ENCODE measurements around the gene SLC35F3. TPM values are rescaled to one million over a fixed set of nuclear protein-coding genes. Genes with fewer than 3 reads are reported as not detected.
A peak's percentile ranks its signal among the peaks of the same experiment; 100 is the strongest.

SLC35F3 gene
- total RNA-seq, 2 experiments from 2014 or later, result 7.5 to 8.1 TPM

DNA sequence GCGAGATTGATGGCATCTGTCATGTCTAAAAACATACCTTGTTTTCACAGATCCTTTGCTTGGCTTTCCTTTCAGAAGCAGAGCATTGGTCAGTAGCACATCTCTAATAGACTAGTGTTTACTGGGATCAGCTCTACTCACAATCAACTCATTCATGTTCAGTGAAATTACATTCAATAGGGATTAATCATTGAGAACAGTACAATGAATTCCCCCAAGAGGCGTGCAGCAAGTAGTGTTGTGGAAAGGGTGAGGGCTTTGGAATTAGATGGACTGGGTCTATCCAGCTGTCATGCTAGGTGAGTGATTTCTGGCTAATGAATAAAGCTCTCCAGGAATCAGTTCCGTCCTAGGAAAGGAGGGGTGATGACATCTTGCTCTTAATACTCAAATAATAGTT lies 313.6 kb downstream of the SLC35F3 start:
- H3K4me1 Mint-ChIP-seq, result peaks cover 24% of the 10 kb centered on the region
- DNase-seq, result no peak
- no peaks in the 10 kb centered on the region for H3K9me3 Mint-ChIP-seq
- peaks cover 25% of the 10 kb centered on the region for H3K27me3 Mint-ChIP-seq
- peaks cover 9% of the 10 kb centered on the region for H3K36me3 Mint-ChIP-seq
- peak overlapping the region; percentile 38 for H3K4me3 Mint-ChIP-seq
- peak overlapping the region; percentile 74 for H3K27ac Mint-ChIP-seq

DNA sequence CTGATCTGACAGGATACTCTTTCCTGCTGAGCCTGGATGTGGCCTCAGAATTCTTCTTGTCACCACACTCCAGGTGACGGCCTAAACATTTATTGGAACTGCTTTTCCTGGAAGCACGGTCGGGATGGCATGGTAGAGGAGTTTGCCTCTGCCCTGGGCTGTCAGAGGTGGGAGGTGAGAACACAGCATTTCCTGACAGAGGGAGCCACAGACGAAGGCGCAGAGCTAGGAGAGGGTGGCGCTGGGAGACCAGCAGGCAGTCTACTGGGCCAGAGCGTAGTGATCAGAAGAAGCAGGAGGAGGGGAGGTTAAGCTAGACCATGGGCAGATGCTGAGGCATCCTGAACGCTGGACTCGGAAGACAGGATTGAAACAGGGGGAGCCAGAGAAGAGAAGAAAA lies 315.2 kb downstream of the SLC35F3 start:
- H3K27me3 Mint-ChIP-seq, result peaks cover 16% of the 10 kb centered on the region
- no peak for DNase-seq
- no peaks in the 10 kb centered on the region for H3K9me3 Mint-ChIP-seq
- peaks cover 16% of the 10 kb centered on the region for H3K4me1 Mint-ChIP-seq
- no peak overlapping the region for H3K27ac Mint-ChIP-seq
- H3K36me3 Mint-ChIP-seq, result peaks cover 9% of the 10 kb centered on the region
- no peak overlapping the region for H3K4me3 Mint-ChIP-seq

DNA sequence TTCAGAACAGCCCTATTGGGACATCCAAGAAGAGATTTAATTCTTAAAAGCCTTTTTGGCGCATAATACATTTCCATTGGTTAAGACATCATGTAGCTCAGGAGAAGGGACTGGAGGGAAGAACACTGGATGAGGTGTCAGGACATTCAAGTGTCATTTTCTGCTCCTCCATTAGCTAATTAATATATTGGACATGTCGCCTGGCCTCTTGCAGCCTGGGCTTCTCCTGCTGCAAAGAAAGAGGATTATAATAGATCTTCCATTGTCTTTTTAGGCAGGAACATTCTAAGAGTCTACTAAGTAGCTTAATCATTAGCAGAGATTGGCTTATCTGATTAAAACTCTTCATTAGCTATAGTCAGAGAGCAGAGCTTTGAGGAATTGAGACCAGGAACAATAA lies 317.1 kb downstream of the SLC35F3 start:
- Mint-ChIP-seq H3K4me1 (peaks cover 11% of the 10 kb centered on the region), H3K27me3 (peaks cover 8% of the 10 kb centered on the region), H3K36me3 (peaks cover 4% of the 10 kb centered on the region), H3K27ac (no peak overlapping the region), H3K4me3 (no peak overlapping the region), H3K9me3 (no peaks in the 10 kb centered on the region)
- no peak for DNase-seq

DNA sequence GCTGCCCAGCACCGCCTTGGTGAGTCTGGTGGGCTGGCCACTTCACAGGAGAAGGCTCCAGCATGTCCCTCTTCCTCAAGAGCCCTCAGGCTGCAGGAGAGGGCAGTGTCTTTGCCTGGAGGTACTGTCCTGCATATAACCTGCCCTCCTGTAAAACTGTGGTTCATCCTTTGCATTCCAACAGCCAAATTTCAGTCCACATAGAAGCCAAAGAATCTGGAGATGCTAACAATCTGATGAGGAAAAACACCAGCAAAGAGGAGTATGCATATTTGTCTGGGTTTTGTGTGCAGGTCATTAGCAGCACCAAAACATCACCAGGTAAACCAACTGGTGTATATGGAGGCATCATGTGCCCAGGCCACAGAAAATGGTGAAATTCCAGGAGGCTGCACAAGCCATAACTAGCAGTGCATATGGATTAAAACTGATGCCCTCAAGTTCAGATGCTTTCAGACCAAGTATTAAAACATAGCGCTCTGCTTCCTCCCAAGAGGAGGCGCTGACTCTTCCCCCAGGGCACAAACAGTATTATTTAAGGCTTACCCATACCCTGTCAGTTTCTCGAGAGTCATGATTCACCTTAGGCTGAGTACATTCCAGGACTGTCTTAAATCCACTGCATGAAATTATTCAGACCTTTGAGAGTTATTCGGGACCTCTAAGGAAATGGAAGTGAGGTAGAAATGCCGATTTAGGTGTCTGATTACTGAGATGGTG lies 318.2 kb downstream of the SLC35F3 start:
- peaks cover 6% of the 10 kb centered on the region for H3K4me1 Mint-ChIP-seq
- H3K27ac Mint-ChIP-seq, result no peak overlapping the region
- H3K36me3 Mint-ChIP-seq, result peaks cover 2% of the 10 kb centered on the region
- peaks cover 6% of the 10 kb centered on the region for H3K27me3 Mint-ChIP-seq
- H3K9me3 Mint-ChIP-seq, result no peaks in the 10 kb centered on the region
- no peak overlapping the region for H3K4me3 Mint-ChIP-seq
- DNase-seq, result no peak

DNA sequence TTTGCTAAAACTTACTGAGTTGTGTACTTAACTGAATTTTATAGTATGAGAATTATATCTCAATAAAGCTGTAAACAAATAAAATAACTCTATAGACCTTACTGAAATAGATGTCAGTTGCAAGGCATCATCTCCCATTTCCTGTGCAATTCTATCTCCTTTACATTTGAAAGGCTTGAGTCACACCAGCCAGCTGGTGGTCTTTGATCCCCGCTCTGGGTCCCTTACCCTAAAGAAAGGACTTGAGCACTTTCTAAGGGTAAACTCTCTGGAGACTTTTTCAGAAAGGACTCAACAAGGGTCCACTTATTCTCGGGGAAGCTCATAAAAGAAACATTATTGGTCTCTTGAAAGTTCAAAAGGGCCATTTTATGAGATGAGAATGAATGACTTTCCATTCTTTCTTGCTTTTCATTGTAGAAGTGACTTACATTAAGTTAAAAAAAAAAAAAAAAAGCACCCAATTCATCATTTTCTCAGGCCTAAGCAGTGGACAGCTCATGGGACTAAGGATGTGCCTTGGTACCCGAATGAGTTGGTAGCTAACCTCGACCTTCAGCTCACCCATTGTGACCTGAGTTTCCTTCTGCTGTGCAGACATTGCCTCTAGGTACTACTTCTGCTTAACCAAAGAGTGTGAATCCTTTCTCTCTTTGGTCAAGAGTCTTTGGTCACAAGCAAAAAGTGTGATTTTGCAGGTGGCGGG lies 321.8 kb downstream of the SLC35F3 start:
- Mint-ChIP-seq H3K4me1 (peaks cover 17% of the 10 kb centered on the region), H3K27ac (no peak overlapping the region), H3K27me3 (peaks cover 31% of the 10 kb centered on the region), H3K36me3 (peaks cover 3% of the 10 kb centered on the region), H3K4me3 (no peak overlapping the region), H3K9me3 (no peaks in the 10 kb centered on the region)
- DNase-seq, result no peak

DNA sequence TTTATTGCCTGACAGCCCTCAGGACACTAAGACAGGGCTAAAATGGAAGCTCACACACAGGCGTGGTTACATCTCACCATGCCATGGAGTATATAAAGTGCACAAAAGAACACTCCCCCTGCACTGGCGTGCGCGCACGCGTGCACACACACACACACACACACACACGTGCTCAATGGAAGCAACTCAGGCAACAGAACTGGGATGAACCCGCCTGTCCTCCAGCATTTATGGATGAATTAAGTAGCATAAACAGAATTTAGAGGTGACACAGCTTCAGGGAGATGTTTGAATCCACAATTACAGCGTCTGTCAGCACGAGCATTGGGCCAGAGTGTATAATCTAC lies 322.3 kb downstream of the SLC35F3 start:
- DNase-seq, result no peak
- Mint-ChIP-seq H3K27ac (no peak overlapping the region), H3K9me3 (no peaks in the 10 kb centered on the region), H3K27me3 (peaks cover 34% of the 10 kb centered on the region), H3K4me3 (no peak overlapping the region), H3K36me3 (peaks cover 3% of the 10 kb centered on the region), H3K4me1 (peaks cover 19% of the 10 kb centered on the region)

DNA sequence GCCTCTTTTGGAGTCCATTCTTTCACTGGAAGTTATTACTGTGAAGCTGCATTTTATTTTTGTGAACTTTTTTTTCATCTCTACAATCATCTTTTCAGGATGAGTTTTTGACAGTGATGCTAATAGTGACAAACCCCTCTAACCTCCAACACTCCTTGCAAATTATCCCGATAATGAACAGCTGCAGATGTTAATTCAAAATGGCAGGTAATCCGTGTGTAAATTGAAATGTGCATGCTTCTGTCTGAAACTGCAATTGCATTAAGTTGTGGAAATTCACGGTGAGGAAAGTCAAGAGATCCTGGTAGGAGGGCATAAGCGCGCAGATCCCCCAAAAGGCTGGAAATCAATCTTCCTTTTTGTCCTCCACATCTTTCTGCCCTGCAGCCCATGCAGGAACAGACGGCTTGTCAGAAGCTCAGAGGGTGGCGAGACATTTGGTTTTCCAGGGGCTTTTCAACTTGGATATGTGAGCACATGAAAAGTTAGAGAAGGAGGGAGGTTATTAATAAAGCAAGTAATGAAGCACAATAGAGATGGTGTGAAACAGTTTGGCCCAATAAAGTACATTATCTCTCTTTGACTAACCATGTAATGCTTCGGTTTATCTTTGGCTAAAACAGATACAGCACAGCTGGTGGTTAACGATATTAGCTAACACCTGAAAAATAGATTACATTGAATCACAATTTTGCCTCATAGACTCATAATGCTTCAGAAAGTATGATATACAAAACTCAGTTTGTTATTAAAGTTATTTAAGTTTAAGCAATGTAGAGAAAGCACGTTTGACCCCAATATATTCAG lies 325.3 kb downstream of the SLC35F3 start:
- Mint-ChIP-seq H3K9me3 (no peaks in the 10 kb centered on the region), H3K36me3 (peaks cover 5% of the 10 kb centered on the region), H3K27me3 (peaks cover 47% of the 10 kb centered on the region), H3K27ac (no peak overlapping the region), H3K4me3 (no peak overlapping the region), H3K4me1 (peaks cover 19% of the 10 kb centered on the region)
- DNase-seq, result no peak

DNA sequence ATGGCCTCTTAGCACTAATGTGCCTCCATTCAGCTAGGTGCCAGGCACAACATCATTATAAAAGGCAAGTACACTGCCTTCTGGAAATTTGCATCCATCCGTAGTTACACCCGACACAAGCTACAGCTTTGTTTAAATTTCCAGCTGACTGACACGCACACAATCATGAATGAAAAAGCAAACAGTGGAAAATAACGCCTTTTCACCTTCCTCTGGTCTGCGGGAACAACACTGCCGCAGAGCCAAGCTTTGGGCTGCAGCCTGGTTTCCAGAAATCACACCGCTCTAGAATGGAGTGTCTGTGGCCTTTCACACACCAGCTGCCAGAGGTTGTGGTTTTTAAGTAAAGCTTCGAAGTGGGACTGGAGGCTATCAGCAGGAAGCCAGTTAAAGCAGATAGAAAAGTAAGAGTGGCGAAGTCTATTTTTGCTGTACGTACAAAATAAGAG lies 326.0 kb downstream of the SLC35F3 start:
- peak; percentile 54 for DNase-seq
- Mint-ChIP-seq H3K27me3 (peaks cover 47% of the 10 kb centered on the region), H3K36me3 (peaks cover 5% of the 10 kb centered on the region), H3K4me1 (peaks cover 19% of the 10 kb centered on the region), H3K9me3 (no peaks in the 10 kb centered on the region), H3K4me3 (peak overlapping the region; percentile 50), H3K27ac (peak overlapping the region; percentile 82)

DNA sequence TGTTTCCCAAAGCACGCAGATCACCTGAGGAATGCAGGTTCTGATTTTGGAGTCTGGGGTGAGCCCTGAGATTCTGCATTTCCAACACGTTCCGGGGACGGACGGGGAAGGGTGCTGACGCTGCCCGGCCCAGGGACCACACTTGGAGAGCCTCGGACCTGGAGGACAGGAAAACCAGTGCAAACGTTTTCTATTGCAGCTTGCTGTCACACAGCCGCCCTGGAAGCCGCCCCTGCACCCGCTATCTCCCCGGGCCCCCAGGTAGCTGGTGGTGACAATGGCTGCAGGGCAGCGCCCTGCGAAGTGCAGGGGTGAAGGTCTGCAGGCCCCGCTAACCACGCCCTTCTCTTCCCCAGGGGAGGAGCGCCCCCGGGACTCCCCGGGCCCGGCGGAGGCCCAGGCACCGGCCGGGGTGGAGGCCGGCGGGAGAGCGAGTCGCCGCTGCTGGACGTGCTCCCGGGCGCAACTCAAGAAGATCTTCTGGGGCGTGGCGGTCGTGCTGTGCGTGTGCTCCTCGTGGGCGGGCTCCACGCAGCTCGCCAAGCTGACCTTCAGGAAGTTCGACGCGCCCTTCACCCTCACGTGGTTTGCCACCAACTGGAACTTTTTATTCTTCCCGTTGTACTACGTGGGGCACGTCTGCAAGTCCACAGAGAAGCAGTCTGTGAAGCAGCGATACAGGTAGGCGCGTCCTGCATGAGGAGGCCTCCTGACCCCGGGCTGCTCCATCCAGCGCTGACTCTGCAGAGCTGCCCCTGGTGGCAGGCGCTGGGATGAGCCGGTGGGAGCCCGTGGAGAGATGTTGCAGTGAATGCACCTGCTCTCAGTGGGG lies 326.8 kb downstream of the SLC35F3 start:
- peaks cover 47% of the 10 kb centered on the region for H3K27me3 Mint-ChIP-seq
- no peaks in the 10 kb centered on the region for H3K9me3 Mint-ChIP-seq
- DNase-seq, result peak; percentile 35
- H3K36me3 Mint-ChIP-seq, result peaks cover 5% of the 10 kb centered on the region
- H3K27ac Mint-ChIP-seq, result no peak overlapping the region
- peak overlapping the region; percentile 44 for H3K4me3 Mint-ChIP-seq
- peaks cover 17% of the 10 kb centered on the region for H3K4me1 Mint-ChIP-seq

DNA sequence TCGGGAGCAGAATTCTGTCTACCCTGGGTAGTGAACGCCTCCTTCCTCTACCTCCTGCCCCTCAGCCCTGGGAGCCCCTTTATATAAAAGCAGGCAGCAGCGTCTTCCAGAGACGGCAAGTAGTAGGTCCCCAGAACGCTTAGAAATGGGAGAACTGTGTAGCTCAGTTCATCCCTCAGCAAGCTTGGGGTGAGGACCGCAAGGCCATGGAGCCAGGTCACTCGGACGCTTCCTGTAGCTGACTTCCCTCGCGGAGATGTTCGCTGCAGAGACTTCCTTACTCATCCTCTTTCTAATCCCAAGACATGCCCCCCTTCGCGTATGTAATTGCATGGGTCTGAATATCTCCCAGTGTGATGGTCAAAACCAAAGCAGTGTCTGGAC lies 327.4 kb downstream of the SLC35F3 start:
- peaks cover 5% of the 10 kb centered on the region for H3K36me3 Mint-ChIP-seq
- peak overlapping the region; percentile 44 for H3K4me3 Mint-ChIP-seq
- peaks cover 42% of the 10 kb centered on the region for H3K27me3 Mint-ChIP-seq
- no peak for DNase-seq
- H3K9me3 Mint-ChIP-seq, result no peaks in the 10 kb centered on the region
- peaks cover 17% of the 10 kb centered on the region for H3K4me1 Mint-ChIP-seq
- H3K27ac Mint-ChIP-seq, result no peak overlapping the region

DNA sequence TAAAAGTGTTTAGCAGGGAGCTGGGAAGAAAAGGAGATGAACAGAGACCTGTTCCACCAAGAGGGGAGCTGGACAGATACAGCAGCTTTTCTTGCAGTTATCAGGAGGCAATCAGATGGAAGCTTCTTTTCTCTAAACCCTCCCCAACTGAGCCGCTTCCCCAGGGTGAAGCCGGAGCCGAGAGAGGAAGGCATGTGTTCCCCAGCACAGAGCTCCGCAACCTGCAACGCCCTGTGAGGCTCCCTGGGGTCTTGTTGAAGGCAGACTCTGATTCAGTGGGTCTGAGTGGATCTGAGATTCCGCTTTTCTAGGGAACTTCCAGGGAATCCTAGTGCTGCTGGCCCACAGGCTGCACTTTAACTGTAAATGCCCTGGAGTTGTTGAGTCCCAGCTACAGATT lies 329.7 kb downstream of the SLC35F3 start:
- H3K36me3 Mint-ChIP-seq, result peaks cover 5% of the 10 kb centered on the region
- peaks cover 33% of the 10 kb centered on the region for H3K27me3 Mint-ChIP-seq
- peaks cover 27% of the 10 kb centered on the region for H3K4me1 Mint-ChIP-seq
- H3K27ac Mint-ChIP-seq, result no peak overlapping the region
- no peak overlapping the region for H3K4me3 Mint-ChIP-seq
- DNase-seq, result no peak
- no peaks in the 10 kb centered on the region for H3K9me3 Mint-ChIP-seq

DNA sequence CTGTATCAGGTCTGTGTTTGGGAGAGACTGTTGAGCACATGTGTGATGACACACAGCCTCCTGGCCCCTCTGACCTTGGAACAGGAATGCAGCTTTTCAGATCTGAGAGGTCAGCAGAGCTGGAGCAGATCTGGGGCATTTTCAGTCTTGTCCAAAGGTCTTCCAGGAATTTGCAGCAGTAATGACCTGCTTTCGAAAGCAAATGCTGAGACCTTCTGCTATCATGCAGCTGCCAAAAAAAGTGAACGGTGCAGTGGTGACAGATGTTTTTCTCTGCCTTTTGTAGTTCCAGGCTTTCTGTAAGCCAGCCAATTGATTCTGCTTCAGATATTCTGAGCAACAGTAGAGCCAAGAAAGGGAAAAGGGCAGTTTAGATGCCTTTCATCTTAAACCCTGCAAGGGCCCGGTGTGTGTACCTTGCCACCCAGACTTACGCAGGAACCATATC lies 331.0 kb downstream of the SLC35F3 start:
- Mint-ChIP-seq H3K27me3 (peaks cover 31% of the 10 kb centered on the region), H3K4me3 (no peak overlapping the region), H3K27ac (no peak overlapping the region), H3K36me3 (peaks cover 5% of the 10 kb centered on the region), H3K9me3 (no peaks in the 10 kb centered on the region), H3K4me1 (peaks cover 17% of the 10 kb centered on the region)
- DNase-seq, result no peak

DNA sequence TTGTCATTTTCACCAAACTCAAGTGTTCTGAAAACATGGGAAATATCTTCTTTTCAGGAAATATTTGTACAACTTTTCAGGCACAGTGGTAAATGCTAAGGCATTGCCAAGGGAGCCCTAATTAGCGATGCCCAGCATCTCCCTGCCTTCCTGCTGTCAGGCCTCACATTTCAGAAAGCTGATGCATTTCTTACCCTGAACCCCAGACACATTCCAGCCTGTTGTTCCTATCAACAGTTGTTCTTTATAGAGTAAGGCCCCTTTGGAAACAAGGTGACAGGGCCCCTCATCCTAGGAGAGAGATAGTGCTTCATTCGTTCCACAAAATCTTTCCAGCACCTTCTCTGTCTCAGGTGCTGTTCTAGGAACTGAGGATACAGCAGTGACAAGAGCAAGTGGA lies 332.9 kb downstream of the SLC35F3 start:
- peaks cover 3% of the 10 kb centered on the region for H3K36me3 Mint-ChIP-seq
- H3K9me3 Mint-ChIP-seq, result no peaks in the 10 kb centered on the region
- no peak overlapping the region for H3K27ac Mint-ChIP-seq
- DNase-seq, result no peak
- no peak overlapping the region for H3K4me3 Mint-ChIP-seq
- peaks cover 19% of the 10 kb centered on the region for H3K27me3 Mint-ChIP-seq
- peaks cover 10% of the 10 kb centered on the region for H3K4me1 Mint-ChIP-seq

DNA sequence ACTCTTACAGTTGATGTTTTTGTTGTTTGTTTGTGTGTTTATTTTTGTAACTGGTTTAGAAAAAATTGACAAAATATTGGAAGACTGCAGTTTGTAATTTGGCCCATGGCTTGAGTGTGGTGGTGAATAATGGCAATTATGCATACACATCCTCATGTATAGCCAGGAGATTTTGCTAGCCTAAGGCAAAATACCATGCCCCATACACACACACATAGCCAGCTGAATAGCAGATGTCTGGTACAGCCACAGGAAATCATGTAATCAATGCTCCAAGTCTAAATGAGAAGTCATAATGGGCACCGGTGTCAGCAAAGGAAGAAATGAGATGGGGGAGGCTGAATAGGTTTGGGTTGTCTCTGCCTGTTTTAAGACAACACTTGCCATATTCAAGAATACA lies 333.6 kb downstream of the SLC35F3 start:
- Mint-ChIP-seq H3K4me3 (no peak overlapping the region), H3K27me3 (peaks cover 14% of the 10 kb centered on the region), H3K9me3 (no peaks in the 10 kb centered on the region), H3K36me3 (peaks cover 1% of the 10 kb centered on the region), H3K4me1 (peaks cover 10% of the 10 kb centered on the region), H3K27ac (no peak overlapping the region)
- DNase-seq, result no peak

Data from activated naive CD8-positive, alpha-beta T cell treated with anti-CD3 and anti-CD28 coated beads for 36 hours (primary cell).